GM18517 (cell line): ENCODE measurements around the gene PCDHA7.
"Not testable (repeated sequence)": the region's sequence is repeated elsewhere in the genome, so short reads cannot be mapped to it uniquely, and the experiment has no call there.

ENCODE experiments used
- ATAC-seq: cut with Tn5 transposase; IDR thresholded peaks from one replicate; pipeline ENCODE4 v1.9.1; 2021; ENCODE audit warnings: mild to moderate bottlenecking, moderate library complexity; ENCODE audit not compliant: unreplicated experiment

The PCDHA7 gene

GRCh38 chr5:140822969-140823368 is 11.1 kb upstream of the PCDHA7 start:
- not testable (repeated sequence) for ATAC-seq

GRCh38 chr5:140823475-140823874 is 10.6 kb upstream of the PCDHA7 start:
- no peak for ATAC-seq

GRCh38 chr5:140827704-140828361 is 6.2 kb upstream of the PCDHA7 start, which contains the start of gene PCDHA6:
PCDHA6 (plus strand) TSS chr5:140827960; CDS start chr5:140828092, 132 bp downstream.
- ATAC-seq = no peak

GRCh38 chr5:140828362-140828737 is 5.7 kb upstream of the PCDHA7 start:
- no peak for ATAC-seq

GRCh38 chr5:140829511-140830501 is 4.3 kb upstream of the PCDHA7 start:
- not testable (repeated sequence) for ATAC-seq

GRCh38 chr5:140834439-140835008 is 455 bp downstream of the PCDHA7 start:
- not testable (repeated sequence) for ATAC-seq

- ATAC-seq = no peak
Observed at GRCh38 chr5:140835622-140836510, 1.8 kb downstream of the PCDHA7 start.

- no peak for ATAC-seq
Observed at GRCh38 chr5:140840978-140841962, 7.2 kb downstream of the PCDHA7 start, which contains the start of gene PCDHA8. PCDHA8 (plus strand) TSS chr5:140841187; CDS start chr5:140841322, 135 bp downstream.

- no peak for ATAC-seq
Observed at GRCh38 chr5:140842798-140843733, 9.0 kb downstream of the PCDHA7 start.

GRCh38 chr5:140848139-140849102 is 14.4 kb downstream of the PCDHA7 start, which contains the start of gene PCDHA9:
PCDHA9 (plus strand) TSS chr5:140848382; CDS start chr5:140848496, 114 bp downstream.
- ATAC-seq = not testable (repeated sequence)

GRCh38 chr5:140849831-140850634 is 16.0 kb downstream of the PCDHA7 start:
- not testable (repeated sequence) for ATAC-seq

- ATAC-seq = no peak
Observed at GRCh38 chr5:140855772-140856674, 22.0 kb downstream of the PCDHA7 start, which contains the start of gene PCDHA10. PCDHA10 (plus strand) TSS chr5:140855897; CDS start chr5:140856049, 152 bp downstream.

- ATAC-seq = no peak
Observed at GRCh38 chr5:140857177-140857986, 23.3 kb downstream of the PCDHA7 start.

- no peak for ATAC-seq
Observed at GRCh38 chr5:140857987-140858240, 23.8 kb downstream of the PCDHA7 start.
